HEK293 (cell line): ENCODE measurements around the gene TRMT61A.

Experiments
- BCL11A ChIP-seq: fragments of 450-650 bp; formaldehyde crosslinking; IDR thresholded peaks from 2 replicates; pipeline ENCODE4 v1.5.1; 2016; ENCODE audit warnings: low read depth, missing biosample characterization, missing genetic modification characterization
- BCL11B ChIP-seq: fragments of 450-650 bp; formaldehyde crosslinking; IDR thresholded peaks from 2 replicates; pipeline ENCODE4 v1.5.1; 2016; ENCODE audit warnings: low read depth, missing biosample characterization, missing genetic modification characterization
- GLIS2 ChIP-seq: fragments of 450-650 bp; formaldehyde crosslinking; IDR thresholded peaks from 2 replicates; pipeline ENCODE4 v1.5.1; 2016; ENCODE audit warnings: missing biosample characterization, missing genetic modification characterization
- HOXA7 ChIP-seq: sonication (generic); formaldehyde crosslinking; IDR thresholded peaks from 2 replicates; pipeline ENCODE4 v1.8.1; 2022; ENCODE audit warnings: missing genetic modification reagents, borderline replicate concordance
- KLF8 ChIP-seq: fragments of 450-650 bp; formaldehyde crosslinking; IDR thresholded peaks from 2 replicates; pipeline ENCODE4 v1.5.1; 2016; ENCODE audit warnings: missing biosample characterization, missing genetic modification characterization
- ZBTB1 ChIP-seq: fragments of 450-650 bp; formaldehyde crosslinking; IDR thresholded peaks from 2 replicates; pipeline ENCODE4 v1.5.1; 2016; ENCODE audit warnings: missing biosample characterization, missing genetic modification characterization
- ZBTB17 ChIP-seq: fragments of 450-650 bp; formaldehyde crosslinking; IDR thresholded peaks from 2 replicates; pipeline ENCODE4 v1.5.1; 2016; ENCODE audit warnings: missing biosample characterization, missing genetic modification characterization
- ZBTB20 ChIP-seq: fragments of 450-650 bp; formaldehyde crosslinking; IDR thresholded peaks from 2 replicates; pipeline ENCODE4 v1.5.1; 2016; ENCODE audit warnings: missing biosample characterization, missing genetic modification characterization
- ZNF157 ChIP-seq: fragments of 450-650 bp; formaldehyde crosslinking; IDR thresholded peaks from 2 replicates; pipeline ENCODE4 v1.5.1; 2016; ENCODE audit warnings: missing biosample characterization, missing genetic modification characterization
- ZNF2 ChIP-seq: fragments of 450-650 bp; formaldehyde crosslinking; IDR thresholded peaks from 2 replicates; pipeline ENCODE4 v1.5.1; 2016; ENCODE audit warnings: missing biosample characterization, missing genetic modification characterization
- ZNF26 ChIP-seq: fragments of 450-650 bp; formaldehyde crosslinking; IDR thresholded peaks from 2 replicates; pipeline ENCODE4 v1.5.1; 2016; ENCODE audit warnings: missing biosample characterization, missing genetic modification characterization
- ZNF311 ChIP-seq: fragments of 450-650 bp; formaldehyde crosslinking; IDR thresholded peaks from 2 replicates; pipeline ENCODE4 v1.5.1; 2017; ENCODE audit warnings: missing biosample characterization, missing genetic modification characterization, borderline replicate concordance
- ZNF37A ChIP-seq: fragments of 450-650 bp; IDR thresholded peaks from 2 replicates; pipeline ENCODE4 v1.5.1; 2018; ENCODE audit warnings: missing biosample characterization, missing genetic modification characterization
- ZNF394 ChIP-seq: fragments of 450-650 bp; formaldehyde crosslinking; IDR thresholded peaks from 2 replicates; pipeline ENCODE4 v1.5.1; 2016; ENCODE audit warnings: missing biosample characterization, missing genetic modification characterization, mild to moderate bottlenecking, moderate library complexity, borderline replicate concordance
- ZNF404 ChIP-seq: fragments of 450-650 bp; formaldehyde crosslinking; IDR thresholded peaks from 2 replicates; pipeline ENCODE4 v1.5.1; 2017; ENCODE audit warnings: missing biosample characterization, missing genetic modification characterization
- ZNF692 ChIP-seq: fragments of 450-650 bp; formaldehyde crosslinking; IDR thresholded peaks from 2 replicates; pipeline ENCODE4 v1.5.1; 2016; ENCODE audit warnings: missing biosample characterization, missing genetic modification characterization
- TF ChIP-seq, protein P1 (sequence below): fragments of 450-650 bp; formaldehyde crosslinking; IDR thresholded peaks from 2 replicates; pipeline ENCODE4 v1.5.1; 2016; ENCODE audit warnings: missing biosample characterization, missing genetic modification characterization
- TF ChIP-seq, protein P2 (sequence below): fragments of 450-650 bp; formaldehyde crosslinking; IDR thresholded peaks from 2 replicates; pipeline ENCODE4 v1.5.1; 2016; ENCODE audit warnings: missing biosample characterization, missing genetic modification characterization
- TF ChIP-seq, protein P3 (sequence below): fragments of 450-650 bp; formaldehyde crosslinking; conservative IDR thresholded peaks from 2 replicates; pipeline ENCODE4 v1.5.1; 2016; ENCODE audit warnings: low read depth, missing biosample characterization, missing genetic modification characterization
- TF ChIP-seq, protein P4 (sequence below): fragments of 450-650 bp; formaldehyde crosslinking; IDR thresholded peaks from 2 replicates; pipeline ENCODE4 v1.5.1; 2016; ENCODE audit warnings: missing biosample characterization, missing genetic modification characterization

The TRMT61A gene

DNA sequence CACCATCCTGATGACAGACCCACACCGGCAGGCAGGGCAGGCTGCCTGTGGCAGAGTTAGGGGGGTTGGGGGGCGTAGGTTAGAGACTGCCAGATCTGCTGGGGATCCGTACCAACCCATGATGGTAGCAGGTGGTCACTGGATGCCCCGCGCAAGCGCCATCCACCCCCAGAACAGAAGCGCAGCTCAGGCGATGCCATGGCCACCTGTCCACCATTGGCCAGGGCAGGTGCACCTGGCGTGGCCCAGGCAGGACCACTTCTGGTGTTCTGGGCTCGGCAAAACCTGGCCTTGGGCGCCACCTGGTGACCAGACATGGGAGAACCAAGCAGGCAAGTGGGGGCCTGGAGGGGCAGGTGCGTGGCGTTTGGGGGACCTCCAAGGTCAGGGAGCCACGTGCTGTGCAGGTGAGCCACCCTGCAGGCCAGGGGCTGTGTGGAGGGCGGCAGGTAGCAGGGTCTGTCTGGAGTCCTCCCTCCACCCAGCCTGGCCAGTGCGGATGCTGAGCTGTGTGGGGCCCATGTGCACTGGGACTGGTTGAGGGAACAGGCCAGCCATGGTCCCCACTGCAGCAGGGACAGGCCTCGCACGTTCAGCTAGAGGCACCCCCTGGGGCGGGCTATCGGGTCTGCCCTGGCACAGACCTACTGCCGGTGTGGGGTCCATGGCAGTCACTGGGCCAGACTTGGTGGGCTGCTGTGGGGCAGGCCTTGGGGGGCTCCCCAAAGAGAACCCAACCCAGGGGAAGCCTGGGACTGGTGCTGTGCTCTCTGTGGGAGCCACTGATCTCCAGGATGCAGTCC is 17.9 kb downstream of the TRMT61A start (continued):
- TF ChIP-seq, protein P1, sequence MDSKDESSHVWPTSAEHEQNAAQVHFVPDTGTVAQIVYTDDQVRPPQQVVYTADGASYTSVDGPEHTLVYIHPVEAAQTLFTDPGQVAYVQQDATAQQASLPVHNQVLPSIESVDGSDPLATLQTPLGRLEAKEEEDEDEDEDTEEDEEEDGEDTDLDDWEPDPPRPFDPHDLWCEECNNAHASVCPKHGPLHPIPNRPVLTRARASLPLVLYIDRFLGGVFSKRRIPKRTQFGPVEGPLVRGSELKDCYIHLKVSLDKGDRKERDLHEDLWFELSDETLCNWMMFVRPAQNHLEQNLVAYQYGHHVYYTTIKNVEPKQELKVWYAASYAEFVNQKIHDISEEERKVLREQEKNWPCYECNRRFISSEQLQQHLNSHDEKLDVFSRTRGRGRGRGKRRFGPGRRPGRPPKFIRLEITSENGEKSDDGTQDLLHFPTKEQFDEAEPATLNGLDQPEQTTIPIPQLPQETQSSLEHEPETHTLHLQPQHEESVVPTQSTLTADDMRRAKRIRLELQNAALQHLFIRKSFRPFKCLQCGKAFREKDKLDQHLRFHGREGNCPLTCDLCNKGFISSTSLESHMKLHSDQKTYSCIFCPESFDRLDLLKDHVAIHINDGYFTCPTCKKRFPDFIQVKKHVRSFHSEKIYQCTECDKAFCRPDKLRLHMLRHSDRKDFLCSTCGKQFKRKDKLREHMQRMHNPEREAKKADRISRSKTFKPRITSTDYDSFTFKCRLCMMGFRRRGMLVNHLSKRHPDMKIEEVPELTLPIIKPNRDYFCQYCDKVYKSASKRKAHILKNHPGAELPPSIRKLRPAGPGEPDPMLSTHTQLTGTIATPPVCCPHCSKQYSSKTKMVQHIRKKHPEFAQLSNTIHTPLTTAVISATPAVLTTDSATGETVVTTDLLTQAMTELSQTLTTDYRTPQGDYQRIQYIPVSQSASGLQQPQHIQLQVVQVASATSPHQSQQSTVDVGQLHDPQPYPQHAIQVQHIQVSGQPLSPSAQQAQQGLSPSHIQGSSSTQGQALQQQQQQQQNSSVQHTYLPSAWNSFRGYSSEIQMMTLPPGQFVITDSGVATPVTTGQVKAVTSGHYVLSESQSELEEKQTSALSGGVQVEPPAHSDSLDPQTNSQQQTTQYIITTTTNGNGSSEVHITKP (tag by site-specific recombination) = 0 out of 2 replicates have a peak, but pooled peaks have one; percentile 27
- TF ChIP-seq BCL11B (tag by site-specific recombination) (peak; percentile 24; the same call in 1 of the 2 replicates), ZNF404 (no peak), KLF8 (tag by site-specific recombination) (peak; percentile 50; the same call in 1 of the 2 replicates), ZNF2 (tag by site-specific recombination) (peak; percentile 92), BCL11A (0 out of 2 replicates have a peak, but pooled peaks have one; percentile 23), ZNF37A (tag by site-specific recombination) (no peak), HOXA7 (CRISPR knock-in tag) (no peak), ZNF394 (tag by site-specific recombination) (no peak), ZNF692 (tag by site-specific recombination) (peak; percentile 97), ZBTB1 (tag by site-specific recombination) (no peak), ZNF157 (tag by site-specific recombination) (no peak), ZNF311 (tag by site-specific recombination) (no peak), ZBTB17 (tag by site-specific recombination) (peak; percentile 78), GLIS2 (tag by site-specific recombination) (peak; percentile 91), ZBTB20 (tag by site-specific recombination) (no peak), ZNF26 (tag by site-specific recombination) (no peak)
- TF ChIP-seq, protein P2, sequence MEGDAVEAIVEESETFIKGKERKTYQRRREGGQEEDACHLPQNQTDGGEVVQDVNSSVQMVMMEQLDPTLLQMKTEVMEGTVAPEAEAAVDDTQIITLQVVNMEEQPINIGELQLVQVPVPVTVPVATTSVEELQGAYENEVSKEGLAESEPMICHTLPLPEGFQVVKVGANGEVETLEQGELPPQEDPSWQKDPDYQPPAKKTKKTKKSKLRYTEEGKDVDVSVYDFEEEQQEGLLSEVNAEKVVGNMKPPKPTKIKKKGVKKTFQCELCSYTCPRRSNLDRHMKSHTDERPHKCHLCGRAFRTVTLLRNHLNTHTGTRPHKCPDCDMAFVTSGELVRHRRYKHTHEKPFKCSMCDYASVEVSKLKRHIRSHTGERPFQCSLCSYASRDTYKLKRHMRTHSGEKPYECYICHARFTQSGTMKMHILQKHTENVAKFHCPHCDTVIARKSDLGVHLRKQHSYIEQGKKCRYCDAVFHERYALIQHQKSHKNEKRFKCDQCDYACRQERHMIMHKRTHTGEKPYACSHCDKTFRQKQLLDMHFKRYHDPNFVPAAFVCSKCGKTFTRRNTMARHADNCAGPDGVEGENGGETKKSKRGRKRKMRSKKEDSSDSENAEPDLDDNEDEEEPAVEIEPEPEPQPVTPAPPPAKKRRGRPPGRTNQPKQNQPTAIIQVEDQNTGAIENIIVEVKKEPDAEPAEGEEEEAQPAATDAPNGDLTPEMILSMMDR (tag by site-specific recombination) = peak; percentile 99
- TF ChIP-seq, protein P3, sequence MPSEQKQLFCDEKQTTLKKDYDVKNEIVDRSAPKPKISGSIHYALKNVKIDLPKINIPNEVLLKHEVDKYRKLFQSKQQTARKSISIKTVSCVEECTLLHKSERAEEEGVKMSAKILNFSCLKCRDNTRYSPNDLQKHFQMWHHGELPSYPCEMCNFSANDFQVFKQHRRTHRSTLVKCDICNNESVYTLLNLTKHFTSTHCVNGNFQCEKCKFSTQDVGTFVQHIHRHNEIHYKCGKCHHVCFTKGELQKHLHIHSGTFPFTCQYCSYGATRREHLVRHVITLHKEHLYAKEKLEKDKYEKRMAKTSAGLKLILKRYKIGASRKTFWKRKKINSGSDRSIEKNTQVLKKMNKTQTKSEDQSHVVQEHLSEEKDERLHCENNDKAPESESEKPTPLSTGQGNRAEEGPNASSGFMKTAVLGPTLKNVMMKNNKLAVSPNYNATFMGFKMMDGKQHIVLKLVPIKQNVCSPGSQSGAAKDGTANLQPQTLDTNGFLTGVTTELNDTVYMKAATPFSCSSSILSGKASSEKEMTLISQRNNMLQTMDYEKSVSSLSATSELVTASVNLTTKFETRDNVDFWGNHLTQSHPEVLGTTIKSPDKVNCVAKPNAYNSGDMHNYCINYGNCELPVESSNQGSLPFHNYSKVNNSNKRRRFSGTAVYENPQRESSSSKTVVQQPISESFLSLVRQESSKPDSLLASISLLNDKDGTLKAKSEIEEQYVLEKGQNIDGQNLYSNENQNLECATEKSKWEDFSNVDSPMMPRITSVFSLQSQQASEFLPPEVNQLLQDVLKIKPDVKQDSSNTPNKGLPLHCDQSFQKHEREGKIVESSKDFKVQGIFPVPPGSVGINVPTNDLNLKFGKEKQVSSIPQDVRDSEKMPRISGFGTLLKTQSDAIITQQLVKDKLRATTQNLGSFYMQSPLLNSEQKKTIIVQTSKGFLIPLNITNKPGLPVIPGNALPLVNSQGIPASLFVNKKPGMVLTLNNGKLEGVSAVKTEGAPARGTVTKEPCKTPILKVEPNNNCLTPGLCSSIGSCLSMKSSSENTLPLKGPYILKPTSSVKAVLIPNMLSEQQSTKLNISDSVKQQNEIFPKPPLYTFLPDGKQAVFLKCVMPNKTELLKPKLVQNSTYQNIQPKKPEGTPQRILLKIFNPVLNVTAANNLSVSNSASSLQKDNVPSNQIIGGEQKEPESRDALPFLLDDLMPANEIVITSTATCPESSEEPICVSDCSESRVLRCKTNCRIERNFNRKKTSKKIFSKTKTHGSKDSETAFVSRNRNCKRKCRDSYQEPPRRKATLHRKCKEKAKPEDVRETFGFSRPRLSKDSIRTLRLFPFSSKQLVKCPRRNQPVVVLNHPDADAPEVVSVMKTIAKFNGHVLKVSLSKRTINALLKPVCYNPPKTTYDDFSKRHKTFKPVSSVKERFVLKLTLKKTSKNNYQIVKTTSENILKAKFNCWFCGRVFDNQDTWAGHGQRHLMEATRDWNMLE (tag by site-specific recombination) = no peak
- TF ChIP-seq, protein P4, sequence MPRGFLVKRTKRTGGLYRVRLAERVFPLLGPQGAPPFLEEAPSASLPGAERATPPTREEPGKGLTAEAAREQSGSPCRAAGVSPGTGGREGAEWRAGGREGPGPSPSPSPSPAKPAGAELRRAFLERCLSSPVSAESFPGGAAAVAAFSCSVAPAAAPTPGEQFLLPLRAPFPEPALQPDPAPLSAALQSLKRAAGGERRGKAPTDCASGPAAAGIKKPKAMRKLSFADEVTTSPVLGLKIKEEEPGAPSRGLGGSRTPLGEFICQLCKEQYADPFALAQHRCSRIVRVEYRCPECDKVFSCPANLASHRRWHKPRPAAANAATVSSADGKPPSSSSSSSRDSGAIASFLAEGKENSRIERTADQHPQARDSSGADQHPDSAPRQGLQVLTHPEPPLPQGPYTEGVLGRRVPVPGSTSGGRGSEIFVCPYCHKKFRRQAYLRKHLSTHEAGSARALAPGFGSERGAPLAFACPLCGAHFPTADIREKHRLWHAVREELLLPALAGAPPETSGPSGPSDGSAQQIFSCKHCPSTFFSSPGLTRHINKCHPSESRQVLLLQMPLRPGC (tag by site-specific recombination) = no peak
